ENCODE data around the gene ARHGAP26. TPM values are rescaled to one million over a fixed set of nuclear protein-coding genes. Genes with fewer than 3 reads are reported as not detected.

Gene ARHGAP26
- total RNA-seq, 5 donors from 2014 or later (not counting 1 experiment from before 2014, with no cell fraction given) = 22.8 to 49.3 (median 28.3) TPM

DNA sequence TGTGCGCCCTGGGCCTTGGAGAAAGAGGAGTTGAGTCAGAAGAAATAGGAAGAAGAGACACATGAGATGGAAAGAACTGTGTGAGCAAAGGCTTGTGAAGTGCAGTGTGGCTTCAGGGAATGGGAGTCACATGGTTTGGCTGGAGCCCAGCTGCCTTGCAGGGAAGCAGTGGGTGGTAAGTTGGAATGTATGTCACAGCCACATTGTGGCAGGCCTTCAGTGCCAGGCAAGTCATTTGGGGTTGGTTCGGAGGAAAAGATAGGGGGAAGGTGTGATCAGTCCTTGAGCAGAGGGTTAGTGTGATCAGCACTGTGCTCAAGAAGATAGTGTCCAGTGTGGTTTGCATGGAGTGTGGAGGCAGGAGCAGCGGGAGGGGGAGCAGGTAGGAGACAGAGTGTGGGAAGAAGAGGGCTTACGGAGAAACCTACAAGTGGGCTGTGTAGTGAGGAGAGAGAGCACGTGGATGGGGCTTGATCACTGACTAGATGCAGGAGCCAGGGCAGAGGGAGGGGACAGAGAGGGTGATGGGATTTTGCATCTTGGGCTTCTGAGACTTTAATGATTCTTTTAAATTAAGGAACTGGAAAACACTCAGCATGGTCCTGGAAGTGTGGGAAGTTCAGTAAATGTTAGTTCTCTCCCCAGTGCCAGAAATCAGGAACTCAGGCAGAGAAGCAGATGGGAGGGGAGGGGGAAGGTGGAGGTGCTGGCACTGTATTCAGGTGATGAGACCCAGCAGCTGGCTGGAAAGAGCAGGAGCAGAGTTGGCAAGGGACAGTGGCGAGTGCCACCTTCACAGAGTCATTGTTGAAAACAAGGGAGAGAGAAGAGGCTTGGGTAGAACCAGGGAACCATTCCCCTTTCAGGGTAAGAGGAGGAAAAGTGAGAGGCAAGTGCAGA is 46.6 kb downstream of the ARHGAP26 start:
- 89% methylated on average over 6 of the region's 6 CpGs for WGBS (ENCODE audit: insufficient coverage)
- Histone ChIP-seq H3K4me3 (ENCODE audit: control insufficient read depth in 1 of 2, extremely low read depth in 1 of 2, low read length in 1 of 2) (no peak overlapping the region), H3K36me3 (ENCODE audit: control insufficient read depth in 2 of 2, extremely low read depth in 1 of 2, insufficient read depth in 1 of 2, low read length in 1 of 2) (peaks cover 0 to 5% of the 10 kb centered on the region in 2 donors), H3K4me1 (ENCODE audit: control insufficient read depth in 1 of 2, extremely low read depth in 1 of 2, insufficient read depth in 2 of 2, low read length in 2 of 2) (no peaks in the 10 kb centered on the region), H3K27ac (ENCODE audit: low read length) (no peak overlapping the region), H3K9me3 (no peaks in the 10 kb centered on the region), H3K27me3 (replicated peaks in 1 of 2; ENCODE audit: control insufficient read depth in 2 of 2, extremely low read depth in 1 of 2, insufficient read depth in 2 of 2, low read length in 1 of 2) (no peaks in the 10 kb centered on the region)
- Mint-ChIP-seq H3K4me1 (peaks cover 32 to 42% (median 33%) of the 10 kb centered on the region in 3 donors), H3K4me3 (no peak overlapping the region), H3K36me3 (peaks cover 34% of the 10 kb centered on the region), H3K27me3 (no peaks in the 10 kb centered on the region), H3K27ac (peak overlapping the region in 1 of 2 donors; percentile 19), H3K9me3 (peaks cover 0 to 4% (median 2%) of the 10 kb centered on the region in 3 donors)
- no peak for DNase-seq
- POLR2A ChIA-PET = no interaction called here
- ATAC-seq (replicated peaks in 1 of 4) = no peak
- CTCF ChIA-PET = no interaction called here

DNA sequence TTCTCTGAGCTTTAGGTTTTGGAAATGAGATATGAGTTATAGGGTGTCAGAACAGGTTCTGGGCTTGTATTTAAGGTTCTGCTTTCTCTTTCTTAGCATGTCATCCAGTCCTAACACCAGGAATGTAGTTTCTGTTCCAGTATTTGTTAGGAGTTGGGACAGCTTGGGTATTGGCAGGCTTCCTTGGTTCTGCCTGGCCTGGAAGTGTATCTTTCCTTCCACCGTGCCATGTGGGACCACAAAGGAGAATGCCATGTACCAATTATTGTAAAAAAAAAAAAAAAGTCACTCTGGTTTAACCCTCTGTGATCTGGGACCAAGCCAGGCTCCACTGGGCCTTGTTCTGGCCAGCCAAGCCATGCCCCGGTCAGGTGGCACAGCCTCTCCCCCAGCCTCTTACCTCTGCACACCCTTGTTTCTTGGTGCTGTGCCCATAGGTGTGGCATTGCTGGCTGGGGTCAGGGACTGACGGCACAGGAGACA is 47.8 kb downstream of the ARHGAP26 start:
- Mint-ChIP-seq H3K4me1 (peaks cover 35 to 47% (median 39%) of the 10 kb centered on the region in 3 donors), H3K27me3 (no peaks in the 10 kb centered on the region), H3K4me3 (no peak overlapping the region), H3K36me3 (peaks cover 31% of the 10 kb centered on the region), H3K27ac (no peak overlapping the region), H3K9me3 (peaks cover 0 to 4% (median 2%) of the 10 kb centered on the region in 3 donors)
- H3K36me3 ChIP-seq (ENCODE audit: control insufficient read depth in 2 of 2, extremely low read depth in 1 of 2, insufficient read depth in 1 of 2, low read length in 1 of 2) = peaks cover 0 to 5% of the 10 kb centered on the region in 2 donors
- H3K4me1 ChIP-seq (ENCODE audit: control insufficient read depth in 1 of 2, extremely low read depth in 1 of 2, insufficient read depth in 2 of 2, low read length in 2 of 2) = peaks cover 0 to 1% of the 10 kb centered on the region in 2 experiments
- H3K27me3 ChIP-seq (replicated peaks in 1 of 2; ENCODE audit: control insufficient read depth in 2 of 2, extremely low read depth in 1 of 2, insufficient read depth in 2 of 2, low read length in 1 of 2) = no peaks in the 10 kb centered on the region
- no peak overlapping the region for H3K4me3 ChIP-seq (ENCODE audit: control insufficient read depth in 1 of 2, extremely low read depth in 1 of 2, low read length in 1 of 2)
- ChIA-PET POLR2A (interaction anchor here (0.6 to 1.1 kb wide), 2 partner anchors 45 to 58 kb away, joined by 3 to 4 read pairs; no protein-coding TSS in a partner anchor), CTCF (no interaction called here)
- no peak for DNase-seq
- no CpG with 5 or more reads among the region's 3 CpGs for WGBS (ENCODE audit: insufficient coverage)
- H3K9me3 ChIP-seq = no peaks in the 10 kb centered on the region
- no peak overlapping the region for H3K27ac ChIP-seq (ENCODE audit: low read length)
- no peak for ATAC-seq (replicated peaks in 1 of 4)

DNA sequence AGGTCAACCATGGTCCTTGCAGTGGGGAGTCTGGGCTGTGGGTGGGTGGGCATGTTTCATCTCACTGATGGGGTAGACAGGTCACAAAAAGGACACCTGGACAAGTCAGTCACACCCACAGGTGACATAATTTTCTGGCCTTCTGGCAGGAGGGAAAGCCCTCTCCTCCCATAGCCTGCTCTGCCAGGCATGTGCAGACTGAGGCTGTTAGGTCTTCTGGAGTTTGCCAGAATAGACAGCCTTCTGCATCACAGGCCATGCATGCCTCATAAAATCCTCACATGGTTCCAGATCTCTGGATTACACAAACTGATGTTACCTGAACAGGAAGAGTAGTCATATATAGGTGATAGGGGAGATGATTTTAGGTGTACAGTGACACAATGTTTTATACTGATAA is 49.1 kb downstream of the ARHGAP26 start:
- Mint-ChIP-seq H3K4me3 (no peak overlapping the region), H3K27ac (no peak overlapping the region), H3K9me3 (peaks cover 0 to 4% (median 2%) of the 10 kb centered on the region in 3 donors), H3K4me1 (peaks cover 40 to 51% (median 45%) of the 10 kb centered on the region in 3 donors), H3K27me3 (no peaks in the 10 kb centered on the region), H3K36me3 (peaks cover 19% of the 10 kb centered on the region)
- Histone ChIP-seq H3K27me3 (replicated peaks in 1 of 2; ENCODE audit: control insufficient read depth in 2 of 2, extremely low read depth in 1 of 2, insufficient read depth in 2 of 2, low read length in 1 of 2) (no peaks in the 10 kb centered on the region), H3K4me1 (ENCODE audit: control insufficient read depth in 1 of 2, extremely low read depth in 1 of 2, insufficient read depth in 2 of 2, low read length in 2 of 2) (peaks cover 0 to 9% of the 10 kb centered on the region in 2 experiments), H3K4me3 (ENCODE audit: control insufficient read depth in 1 of 2, extremely low read depth in 1 of 2, low read length in 1 of 2) (no peak overlapping the region), H3K36me3 (ENCODE audit: control insufficient read depth in 2 of 2, extremely low read depth in 1 of 2, insufficient read depth in 1 of 2, low read length in 1 of 2) (peaks cover 0 to 5% of the 10 kb centered on the region in 2 donors), H3K9me3 (no peaks in the 10 kb centered on the region), H3K27ac (ENCODE audit: low read length) (no peak overlapping the region)
- ChIA-PET POLR2A (no interaction called here), CTCF (no interaction called here)
- DNase-seq (no peak), ATAC-seq (replicated peaks in 1 of 4) (no peak)

DNA sequence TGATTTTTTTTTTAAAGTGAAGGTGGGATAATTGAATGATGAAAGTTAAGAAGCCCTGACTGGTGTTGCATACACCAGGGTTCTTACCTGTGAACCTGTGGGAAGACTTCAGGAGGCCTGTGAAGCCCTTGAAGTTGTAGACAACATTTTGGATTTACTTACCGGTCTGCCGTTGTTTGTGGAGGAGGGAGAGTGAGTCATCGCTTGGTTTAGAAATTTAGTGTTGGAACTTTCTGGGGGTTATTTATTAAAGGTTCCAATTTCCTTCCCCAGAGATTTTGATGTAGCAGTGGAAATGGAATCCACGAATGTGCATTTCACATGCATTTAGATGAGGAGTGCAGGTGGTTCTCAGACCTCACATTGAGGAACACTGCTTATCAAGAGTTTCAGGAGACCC is 49.6 kb downstream of the ARHGAP26 start:
- WGBS (ENCODE audit: insufficient coverage) = 30% methylated on average over 3 of the region's 4 CpGs
- CTCF ChIA-PET = no interaction called here
- Histone ChIP-seq H3K36me3 (ENCODE audit: control insufficient read depth in 2 of 2, extremely low read depth in 1 of 2, insufficient read depth in 1 of 2, low read length in 1 of 2) (peaks cover 0 to 3% of the 10 kb centered on the region in 2 donors), H3K9me3 (no peaks in the 10 kb centered on the region), H3K4me3 (ENCODE audit: control insufficient read depth in 1 of 2, extremely low read depth in 1 of 2, low read length in 1 of 2) (no peak overlapping the region), H3K27me3 (replicated peaks in 1 of 2; ENCODE audit: control insufficient read depth in 2 of 2, extremely low read depth in 1 of 2, insufficient read depth in 2 of 2, low read length in 1 of 2) (no peaks in the 10 kb centered on the region), H3K4me1 (ENCODE audit: control insufficient read depth in 1 of 2, extremely low read depth in 1 of 2, insufficient read depth in 2 of 2, low read length in 2 of 2) (peaks cover 0 to 13% of the 10 kb centered on the region in 2 experiments), H3K27ac (ENCODE audit: low read length) (no peak overlapping the region)
- POLR2A ChIA-PET = no interaction called here
- Mint-ChIP-seq H3K9me3 (peaks cover 0 to 4% (median 2%) of the 10 kb centered on the region in 3 donors), H3K4me1 (peaks cover 44 to 53% (median 50%) of the 10 kb centered on the region in 3 donors), H3K4me3 (no peak overlapping the region), H3K27me3 (no peaks in the 10 kb centered on the region), H3K36me3 (peaks cover 15% of the 10 kb centered on the region), H3K27ac (no peak overlapping the region)
- no peak for DNase-seq
- ATAC-seq (replicated peaks in 1 of 4) = no peak

- ChIA-PET CTCF (interaction anchor here (0.6 to 1.4 kb wide), 4 partner anchors 9 to 101 kb away, joined by 4 to 9 read pairs (median 8); partner anchors contain the start of gene ARHGAP26 (in 1 of the 2)), POLR2A (interaction anchor here in 1 of 2 donors (0.6 kb wide), 1 partner anchor 851 kb away, joined by 5 read pairs; no protein-coding TSS in a partner anchor)
- H3K4me1 Mint-ChIP-seq = peaks cover 46 to 58% (median 52%) of the 10 kb centered on the region in 3 donors
- H3K9me3 Mint-ChIP-seq = peaks cover 0 to 4% (median 2%) of the 10 kb centered on the region in 3 donors
- H3K27ac ChIP-seq (ENCODE audit: low read length) = no peak overlapping the region
- H3K27me3 ChIP-seq (replicated peaks in 1 of 2; ENCODE audit: control insufficient read depth in 2 of 2, extremely low read depth in 1 of 2, insufficient read depth in 2 of 2, low read length in 1 of 2) = no peaks in the 10 kb centered on the region
- DNase-seq = no peak
- peaks cover 0 to 17% of the 10 kb centered on the region in 2 experiments for H3K4me1 ChIP-seq (ENCODE audit: control insufficient read depth in 1 of 2, extremely low read depth in 1 of 2, insufficient read depth in 2 of 2, low read length in 2 of 2)
- WGBS (ENCODE audit: insufficient coverage) = 100% methylated on average over 2 of the region's 5 CpGs
- no peak for ATAC-seq (replicated peaks in 1 of 4)
- no peak overlapping the region for H3K27ac Mint-ChIP-seq
- H3K36me3 Mint-ChIP-seq = peaks cover 14% of the 10 kb centered on the region
- no peaks in the 10 kb centered on the region for H3K27me3 Mint-ChIP-seq
- no peak overlapping the region for H3K4me3 ChIP-seq (ENCODE audit: control insufficient read depth in 1 of 2, extremely low read depth in 1 of 2, low read length in 1 of 2)
- peaks cover 0 to 3% of the 10 kb centered on the region in 2 donors for H3K36me3 ChIP-seq (ENCODE audit: control insufficient read depth in 2 of 2, extremely low read depth in 1 of 2, insufficient read depth in 1 of 2, low read length in 1 of 2)
- H3K4me3 Mint-ChIP-seq = no peak overlapping the region
- no peaks in the 10 kb centered on the region for H3K9me3 ChIP-seq
These were observed 50.3 kb downstream of the ARHGAP26 start for GRCh38 chr5:142820447-142820846.

- Histone ChIP-seq H3K27ac (ENCODE audit: low read length) (no peak overlapping the region), H3K4me1 (ENCODE audit: control insufficient read depth in 1 of 2, extremely low read depth in 1 of 2, insufficient read depth in 2 of 2, low read length in 2 of 2) (peaks cover 0 to 19% of the 10 kb centered on the region in 2 experiments), H3K27me3 (replicated peaks in 1 of 2; ENCODE audit: control insufficient read depth in 2 of 2, extremely low read depth in 1 of 2, insufficient read depth in 2 of 2, low read length in 1 of 2) (no peaks in the 10 kb centered on the region), H3K4me3 (ENCODE audit: control insufficient read depth in 1 of 2, extremely low read depth in 1 of 2, low read length in 1 of 2) (no peak overlapping the region), H3K36me3 (ENCODE audit: control insufficient read depth in 2 of 2, extremely low read depth in 1 of 2, insufficient read depth in 1 of 2, low read length in 1 of 2) (peaks cover 0 to 3% of the 10 kb centered on the region in 2 donors), H3K9me3 (no peaks in the 10 kb centered on the region)
- no CpG with 5 or more reads among the region's 2 CpGs for WGBS (ENCODE audit: insufficient coverage)
- no peaks in the 10 kb centered on the region for H3K27me3 Mint-ChIP-seq
- ATAC-seq (replicated peaks in 1 of 4) = no peak
- peaks cover 50 to 58% (median 55%) of the 10 kb centered on the region in 3 donors for H3K4me1 Mint-ChIP-seq
- H3K27ac Mint-ChIP-seq = no peak overlapping the region
- CTCF ChIA-PET = interaction anchor here (0.6 to 1.4 kb wide), 6 partner anchors 9 to 122 kb away, joined by 3 to 13 read pairs (median 8); partner anchors contain the start of gene ARHGAP26 (in 1 of the 2)
- peaks cover 14% of the 10 kb centered on the region for H3K36me3 Mint-ChIP-seq
- H3K4me3 Mint-ChIP-seq = no peak overlapping the region
- H3K9me3 Mint-ChIP-seq = peaks cover 0 to 4% (median 2%) of the 10 kb centered on the region in 3 donors
- POLR2A ChIA-PET = interaction anchor here (0.6 to 1.0 kb wide), 3 partner anchors 9 to 852 kb away, joined by 4 to 5 read pairs (median 4); no protein-coding TSS in a partner anchor
- no peak for DNase-seq
These were observed 51.0 kb downstream of the ARHGAP26 start for GRCh38 chr5:142821034-142821732.
